GM23248 (cell line): ENCODE measurements around the gene TSPAN9.

Source experiments
- EZH2 ChIP-seq: fragments of 200-600 bp; sonication (generic); IDR thresholded peaks from 2 replicates; pipeline ENCODE4 v1.6.1; 2018; ENCODE audit warnings: antibody characterized with exemption, mild to moderate bottlenecking; ENCODE audit not compliant: insufficient read depth, poor library complexity, severe bottlenecking
- EZH2phosphoT487 ChIP-seq: fragments of 200-600 bp; sonication (generic); IDR thresholded peaks from 2 replicates; pipeline ENCODE4 v1.6.1; 2018; ENCODE audit warnings: antibody characterized with exemption, moderate library complexity, mild to moderate bottlenecking, low read depth; ENCODE audit not compliant: insufficient read depth

DNA sequence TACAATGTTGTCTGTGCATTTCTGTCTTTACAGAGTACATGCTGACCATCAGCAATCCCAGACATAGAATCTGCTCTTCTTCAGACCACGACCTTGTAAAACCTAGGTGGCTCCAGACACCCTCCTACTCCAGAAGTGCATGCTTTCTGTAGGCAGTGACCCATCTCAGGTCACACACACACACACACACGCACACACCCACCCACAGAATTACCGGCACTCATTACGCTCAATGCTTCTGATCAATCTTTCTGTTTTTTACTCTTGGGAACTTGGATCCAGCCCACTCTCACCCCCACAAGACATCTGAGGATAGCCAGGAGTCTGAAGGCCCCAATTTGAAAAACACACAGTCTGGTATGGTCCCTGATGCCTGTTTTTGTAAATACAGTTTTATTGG, 7.5 kb upstream of the TSPAN9 start:
- TF ChIP-seq EZH2 (no peak), EZH2phosphoT487 (no peak)
